GDM1 (cell line): Measurements from ENCODE around the gene TIE1.

Experiments
- DNase-seq: peaks from one replicate; lab custom pipeline; 2025; lab: John Stamatoyannopoulos, UW

Gene TIE1

GRCh38 chr1:43293896-43294760 lies 6.7 kb upstream of the TIE1 start:
- no peak for DNase-seq

DNA sequence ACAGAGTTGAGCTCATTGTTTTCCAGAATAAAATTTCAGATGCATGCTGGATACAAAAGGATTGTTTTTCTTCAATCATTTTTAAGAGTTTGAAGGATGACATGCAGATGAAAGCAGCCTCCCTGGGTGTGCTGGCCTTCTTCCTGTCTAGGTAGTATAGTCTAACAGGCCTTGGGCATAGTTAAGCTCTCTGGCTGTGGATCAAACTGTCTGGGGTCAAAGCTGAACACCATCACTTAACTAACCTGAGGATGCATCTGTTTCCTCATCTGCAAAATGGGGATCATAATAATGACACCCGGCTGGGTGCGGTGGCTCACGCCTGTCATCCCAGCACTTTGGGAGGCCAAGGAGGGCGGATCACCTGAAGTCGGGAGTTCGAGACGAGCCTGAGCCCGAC lies 6.0 kb upstream of the TIE1 start:
- no peak for DNase-seq

- no peak for DNase-seq
Observed at GRCh38 chr1:43296207-43296606, 4.6 kb upstream of the TIE1 start.

DNA sequence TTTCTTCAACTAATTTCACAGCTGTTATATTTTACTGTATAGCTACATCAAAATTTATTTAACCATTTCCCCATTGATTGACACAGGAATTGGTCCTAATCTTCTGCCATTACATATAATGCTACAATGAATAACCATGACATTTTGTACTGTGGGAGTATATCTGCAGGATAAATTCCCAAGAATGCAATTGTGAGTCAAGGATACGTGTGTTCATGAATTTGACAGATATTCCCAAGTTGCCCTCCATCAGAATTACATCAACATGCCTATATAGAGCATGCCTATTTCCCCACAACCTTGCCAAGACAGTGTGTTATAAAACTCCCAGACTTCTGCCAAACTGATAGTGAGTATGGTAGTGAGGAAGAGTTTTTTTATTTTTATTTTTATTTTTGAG lies 2.7 kb upstream of the TIE1 start:
- DNase-seq: no peak

DNA sequence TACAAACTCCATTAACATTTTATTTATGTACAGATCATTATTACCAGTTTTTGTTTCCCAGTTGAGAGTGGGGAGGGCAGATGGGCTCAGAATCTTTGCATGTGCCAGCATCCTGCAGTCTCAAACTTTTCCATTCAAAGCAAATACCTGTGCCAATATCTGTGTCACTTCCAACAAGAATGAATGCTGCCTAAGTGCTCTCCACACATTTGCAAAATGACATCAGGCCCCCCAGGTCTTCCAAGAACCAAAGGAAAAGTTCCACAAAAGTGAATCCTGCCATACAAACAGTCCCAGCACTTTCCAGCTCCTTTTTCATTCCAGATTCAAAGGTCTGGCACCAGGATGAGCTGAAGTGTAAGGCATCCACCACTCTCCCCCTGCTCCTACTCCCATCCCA lies 1.7 kb upstream of the TIE1 start:
- no peak for DNase-seq

DNA sequence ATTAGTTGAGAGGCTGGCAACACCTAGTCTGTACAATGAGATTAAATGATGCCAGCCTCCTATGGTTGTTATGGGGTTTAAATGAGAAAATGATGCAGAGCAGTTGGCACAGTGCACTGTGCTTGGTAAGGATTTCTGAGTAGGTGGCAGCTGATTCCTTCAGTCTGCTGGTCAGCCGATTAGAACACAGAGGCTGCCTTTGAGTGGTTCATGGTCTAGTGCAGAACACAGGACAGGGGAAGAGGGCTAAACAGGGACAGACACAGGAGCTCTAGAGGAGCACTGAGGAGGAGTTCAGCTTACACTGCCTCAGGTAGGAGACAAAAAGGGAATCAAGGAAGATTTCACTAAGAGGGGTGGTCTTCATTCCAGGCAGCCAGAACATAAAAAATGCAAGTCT lies 1.4 kb downstream of the TIE1 start:
- no peak for DNase-seq

DNA sequence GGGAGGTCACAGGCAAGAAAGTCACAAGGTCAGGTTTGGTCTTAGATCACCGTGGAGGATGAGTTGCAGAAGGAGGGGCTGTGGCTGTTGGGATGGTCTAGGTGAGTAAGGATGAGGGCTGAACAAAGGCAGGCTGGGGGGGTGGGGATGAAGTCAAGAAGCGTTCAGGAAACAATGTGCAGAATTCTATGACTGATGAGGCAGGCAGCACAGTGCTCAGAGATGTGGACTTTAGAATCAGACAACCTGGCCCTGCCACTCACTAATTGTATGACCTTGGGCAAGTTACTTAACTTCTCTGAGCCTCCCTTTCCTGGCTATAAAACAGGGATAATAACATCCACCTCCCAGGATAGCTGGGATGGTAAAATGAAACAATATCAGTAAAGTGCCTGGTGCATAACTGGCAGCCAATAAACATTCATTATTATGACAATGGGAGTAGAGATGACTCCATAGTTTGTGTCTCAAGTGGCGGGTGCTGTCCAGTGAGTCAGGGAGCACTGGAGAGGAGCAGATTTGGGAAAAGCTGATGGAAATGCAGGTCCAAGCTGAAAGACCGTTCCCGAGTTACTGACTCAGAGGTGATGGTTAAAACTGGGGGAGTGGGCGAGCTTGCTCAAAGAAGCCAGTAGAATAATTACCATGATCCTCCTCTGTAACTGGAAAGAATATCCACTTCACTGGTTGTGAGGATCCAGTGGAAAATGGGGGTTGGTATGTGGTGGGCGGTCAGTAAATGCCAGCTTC lies 2.1 kb downstream of the TIE1 start:
- no peak for DNase-seq

- no peak for DNase-seq
Observed at GRCh38 chr1:43303471-43304313, 2.9 kb downstream of the TIE1 start.

- DNase-seq: peak; percentile 16
Observed at GRCh38 chr1:43304314-43304681, 3.5 kb downstream of the TIE1 start.

DNA sequence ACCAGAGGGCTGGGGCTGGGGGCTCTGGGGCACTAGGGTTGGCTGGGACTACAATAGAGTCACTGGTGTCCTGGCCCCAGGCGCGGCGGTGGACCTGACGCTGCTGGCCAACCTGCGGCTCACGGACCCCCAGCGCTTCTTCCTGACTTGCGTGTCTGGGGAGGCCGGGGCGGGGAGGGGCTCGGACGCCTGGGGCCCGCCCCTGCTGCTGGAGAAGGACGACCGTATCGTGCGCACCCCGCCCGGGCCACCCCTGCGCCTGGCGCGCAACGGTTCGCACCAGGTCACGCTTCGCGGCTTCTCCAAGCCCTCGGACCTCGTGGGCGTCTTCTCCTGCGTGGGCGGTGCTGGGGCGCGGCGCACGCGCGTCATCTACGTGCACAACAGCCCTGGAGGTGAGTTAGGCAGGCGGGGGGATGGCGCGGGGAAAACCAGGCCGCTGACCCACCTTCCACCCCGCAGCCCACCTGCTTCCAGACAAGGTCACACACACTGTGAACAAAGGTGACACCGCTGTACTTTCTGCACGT lies 4.1 kb downstream of the TIE1 start:
- DNase-seq: no peak

DNA sequence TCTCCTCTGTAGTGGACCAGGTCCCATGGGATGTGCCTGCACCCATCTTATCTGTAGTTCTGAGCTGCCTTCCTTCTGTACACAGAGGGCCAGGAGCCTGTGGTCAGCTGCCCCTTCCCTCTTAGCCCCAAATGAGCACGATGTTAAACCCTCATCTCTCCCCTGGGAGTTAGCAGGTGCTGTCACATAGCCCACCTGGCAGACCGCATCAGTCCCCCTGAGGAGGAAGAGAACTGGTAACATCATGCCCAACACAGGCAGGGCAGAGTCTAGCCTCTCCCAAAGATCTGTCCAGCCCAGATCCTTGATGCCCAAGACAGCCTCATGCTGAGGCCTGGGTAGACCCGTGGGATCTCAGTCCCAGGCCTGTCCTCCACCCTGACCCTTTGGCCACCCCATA lies 4.7 kb downstream of the TIE1 start:
- no peak for DNase-seq

- DNase-seq: no peak
Observed at GRCh38 chr1:43305926-43306687, 5.3 kb downstream of the TIE1 start.

GRCh38 chr1:43306688-43307457 lies 6.1 kb downstream of the TIE1 start:
- DNase-seq: no peak

- no peak for DNase-seq
Observed at GRCh38 chr1:43307458-43308158, 6.8 kb downstream of the TIE1 start.

DNA sequence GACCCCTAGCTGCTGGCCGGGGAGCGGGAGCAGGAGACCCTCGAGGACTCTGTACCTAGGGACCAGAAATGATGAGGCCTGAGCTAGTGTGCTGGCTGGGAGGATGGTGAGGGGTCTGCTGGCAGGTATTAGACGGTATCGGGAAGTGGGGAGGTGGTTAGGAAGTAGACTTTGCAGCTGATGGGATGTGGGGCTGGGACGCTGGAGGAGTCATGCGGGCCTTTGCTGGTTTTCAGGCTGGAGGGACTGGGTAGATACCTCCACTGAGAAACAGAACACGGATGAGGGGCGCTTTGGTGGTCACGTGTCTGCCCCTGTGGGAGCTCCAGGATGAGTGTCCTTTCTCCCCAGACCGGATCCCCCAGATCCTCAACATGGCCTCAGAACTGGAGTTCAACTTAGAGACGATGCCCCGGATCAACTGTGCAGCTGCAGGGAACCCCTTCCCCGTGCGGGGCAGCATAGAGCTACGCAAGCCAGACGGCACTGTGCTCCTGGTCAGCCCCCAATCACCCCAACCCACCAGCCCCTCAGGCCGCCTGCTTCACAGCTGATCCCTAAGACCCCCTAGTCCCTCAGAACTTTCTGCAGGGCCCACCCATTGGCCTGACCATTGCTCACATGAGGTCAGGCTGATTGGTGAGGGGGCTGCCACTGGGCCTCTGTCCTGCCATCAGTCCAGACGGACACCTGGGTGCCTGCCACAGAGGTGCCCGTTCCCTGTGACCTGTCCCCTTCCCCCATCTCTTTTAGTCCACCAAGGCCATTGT lies 8.0 kb downstream of the TIE1 start:
- DNase-seq: no peak

GRCh38 chr1:43309405-43310025 lies 8.7 kb downstream of the TIE1 start:
- no peak for DNase-seq

- DNase-seq: no peak
Observed at GRCh38 chr1:43311521-43311920, 10.7 kb downstream of the TIE1 start.

- no peak for DNase-seq
Observed at GRCh38 chr1:43312212-43312623, 11.4 kb downstream of the TIE1 start.
